Measurements from ENCODE around the gene ZNF207.

The ZNF207 gene

DNA sequence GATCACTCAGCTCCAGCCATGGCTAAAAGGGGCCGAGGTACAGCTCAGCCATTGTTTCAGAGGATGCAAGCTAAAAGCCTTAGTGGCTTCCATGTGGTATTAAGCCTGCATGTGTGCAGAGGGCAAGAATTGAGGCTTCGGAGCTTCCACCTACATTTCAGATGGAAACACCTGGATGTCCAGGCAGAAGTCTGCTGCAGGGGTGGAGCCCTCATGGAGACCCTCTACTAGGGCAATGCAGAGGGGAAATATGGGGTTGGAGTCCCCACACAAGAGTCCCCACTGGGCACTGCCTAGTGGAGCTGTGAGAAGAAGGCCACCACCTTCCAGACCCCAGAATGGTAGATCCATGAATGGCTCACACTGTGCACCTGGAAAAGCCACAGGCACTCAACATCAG, 79.6 kb downstream of the ZNF207 start:
- no peak for TF ChIP-seq CTCF (IDR thresholded peaks at IDR 0.05)
- DNase-seq (ENCODE audit: low spot score) = no peak
- Histone ChIP-seq H3K27ac (no peak overlapping the region), H3K4me3 (no peak overlapping the region)
